ENCODE results near the gene SNAPC1.
A peak's percentile ranks its signal among the peaks of the same experiment; 100 is the strongest.

Gene SNAPC1

GRCh38 chr14:61805451-61805850 is 43.2 kb downstream of the SNAPC1 start:
- no peak for DNase-seq (ENCODE audit: extremely low read depth in 1 of 2, low read depth in 1 of 2)

GRCh38 chr14:61811882-61812346 is 49.7 kb downstream of the SNAPC1 start:
- no peak for DNase-seq (ENCODE audit: extremely low read depth in 1 of 2, low read depth in 1 of 2)

GRCh38 chr14:61812347-61813095 is 50.3 kb downstream of the SNAPC1 start, which contains the start of gene SYT16:
SYT16 (plus strand) TSS chr14:61812703.
- no peak for DNase-seq (ENCODE audit: extremely low read depth in 1 of 2, low read depth in 1 of 2)

- no peak for DNase-seq (ENCODE audit: extremely low read depth in 1 of 2, low read depth in 1 of 2)
Observed at GRCh38 chr14:61813096-61813606, 50.9 kb downstream of the SNAPC1 start.

- no peak for DNase-seq (ENCODE audit: extremely low read depth in 1 of 2, low read depth in 1 of 2)
Observed at GRCh38 chr14:61822458-61822857, 60.2 kb downstream of the SNAPC1 start.

- DNase-seq (ENCODE audit: extremely low read depth in 1 of 2, low read depth in 1 of 2) = no peak
Observed at GRCh38 chr14:61832783-61833182, 70.6 kb downstream of the SNAPC1 start.

- DNase-seq (ENCODE audit: extremely low read depth in 1 of 2, low read depth in 1 of 2) = no peak
Observed at GRCh38 chr14:61836184-61836583, 74.0 kb downstream of the SNAPC1 start.

GRCh38 chr14:61836807-61837206 is 74.6 kb downstream of the SNAPC1 start:
- DNase-seq (ENCODE audit: extremely low read depth in 1 of 2, low read depth in 1 of 2) = no peak

- DNase-seq (ENCODE audit: extremely low read depth in 1 of 2, low read depth in 1 of 2) = peak in 1 of 2 donors; percentile 42
Observed at GRCh38 chr14:61837336-61838229, 75.4 kb downstream of the SNAPC1 start.

- DNase-seq (ENCODE audit: extremely low read depth in 1 of 2, low read depth in 1 of 2) = no peak
Observed at GRCh38 chr14:61838661-61839245, 76.5 kb downstream of the SNAPC1 start.

- DNase-seq (ENCODE audit: extremely low read depth in 1 of 2, low read depth in 1 of 2) = no peak
Observed at GRCh38 chr14:61839507-61839906, 77.3 kb downstream of the SNAPC1 start.

GRCh38 chr14:61841145-61841544 is 78.9 kb downstream of the SNAPC1 start:
- no peak for DNase-seq (ENCODE audit: extremely low read depth in 1 of 2, low read depth in 1 of 2)
